ENCODE data around the gene MPZL1. TPM values are rescaled to one million over a fixed set of nuclear protein-coding genes. Genes with fewer than 3 reads are reported as not detected.

Gene MPZL1
- total RNA-seq, 2 experiments from 2014 or later = 14.8 to 15.4 TPM

DNA sequence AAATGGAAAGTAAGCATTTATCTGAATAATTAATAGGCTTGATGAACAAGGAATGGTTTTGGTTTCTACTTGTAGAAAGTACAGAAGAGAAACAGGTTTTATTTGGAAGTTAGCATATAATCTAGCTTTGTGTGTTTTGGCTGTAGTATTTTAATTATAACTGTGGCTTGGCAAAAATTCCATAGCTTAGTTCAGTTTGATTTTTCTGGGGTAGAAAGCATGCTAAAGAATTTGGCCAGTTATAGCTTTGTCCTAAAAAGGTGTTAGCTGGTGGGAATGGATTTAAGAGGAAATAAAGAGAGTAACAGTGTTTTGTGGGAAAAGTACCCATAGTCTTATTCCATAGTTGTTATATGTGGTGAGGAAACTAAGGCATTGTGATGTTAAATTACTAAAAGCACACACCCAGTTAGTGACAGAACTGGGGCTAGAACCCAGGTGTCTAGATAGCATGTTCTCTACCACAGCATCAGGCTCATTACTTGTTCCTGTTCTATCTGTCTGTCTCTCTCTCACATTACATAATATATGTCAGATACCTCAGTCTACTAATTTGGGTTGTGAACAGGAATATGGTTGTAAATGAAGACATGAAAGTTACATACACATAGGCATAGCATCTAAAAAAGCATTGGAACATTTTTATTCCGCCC, 55.0 kb downstream of the MPZL1 start:
- H3K36me3 Mint-ChIP-seq (ENCODE audit: low read depth) = peaks cover 20% of the 10 kb centered on the region
- no peaks in the 10 kb centered on the region for H3K9me3 Mint-ChIP-seq
- ChIA-PET CTCF (interaction anchor here (1.0 kb wide), 1 partner anchor 24 kb away, joined by 3 read pairs; no protein-coding TSS in a partner anchor), POLR2A (no interaction called here)
- TF ChIP-seq CTCF (IDR thresholded peaks at IDR 0.05) = no peak
- H3K27ac Mint-ChIP-seq = peak overlapping the region; percentile 59
- H3K27me3 Mint-ChIP-seq = no peaks in the 10 kb centered on the region
- ATAC-seq = peak; percentile 47
- intact Hi-C loops (cut with micrococcal nuclease) = no loop called here
- H3K4me1 Mint-ChIP-seq (ENCODE audit: low read depth) = peaks cover 26% of the 10 kb centered on the region
- no peak for DNase-seq
- H3K4me3 Mint-ChIP-seq = no peak overlapping the region

DNA sequence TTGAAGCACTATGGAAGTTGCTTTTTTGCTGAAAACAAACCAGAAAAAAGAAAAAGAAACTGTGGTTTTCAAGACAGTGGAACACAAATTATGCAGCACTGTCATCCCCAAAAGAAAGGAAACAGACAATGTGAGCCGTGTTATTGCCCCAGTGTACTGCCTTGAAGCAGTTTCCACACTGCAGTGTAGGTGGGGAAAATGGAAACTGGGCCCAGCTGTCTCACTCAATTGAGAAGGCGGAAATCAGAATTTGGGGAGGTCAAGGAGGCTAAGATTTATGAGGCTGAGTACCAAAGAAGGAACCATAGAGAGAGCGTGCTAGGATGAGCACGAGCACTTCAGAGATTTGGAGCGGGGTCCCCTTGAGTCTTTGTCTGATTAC, 55.5 kb downstream of the MPZL1 start:
- Mint-ChIP-seq H3K4me1 (ENCODE audit: low read depth) (peaks cover 26% of the 10 kb centered on the region), H3K36me3 (ENCODE audit: low read depth) (peaks cover 16% of the 10 kb centered on the region), H3K4me3 (no peak overlapping the region), H3K27me3 (no peaks in the 10 kb centered on the region), H3K27ac (peak overlapping the region; percentile 27), H3K9me3 (no peaks in the 10 kb centered on the region)
- ChIA-PET POLR2A (no interaction called here), CTCF (no interaction called here)
- DNase-seq (peak; percentile 37), ATAC-seq (peak; percentile 79)
- intact Hi-C loops (cut with micrococcal nuclease) = no loop called here
- TF ChIP-seq CTCF (IDR thresholded peaks at IDR 0.05) = no peak

DNA sequence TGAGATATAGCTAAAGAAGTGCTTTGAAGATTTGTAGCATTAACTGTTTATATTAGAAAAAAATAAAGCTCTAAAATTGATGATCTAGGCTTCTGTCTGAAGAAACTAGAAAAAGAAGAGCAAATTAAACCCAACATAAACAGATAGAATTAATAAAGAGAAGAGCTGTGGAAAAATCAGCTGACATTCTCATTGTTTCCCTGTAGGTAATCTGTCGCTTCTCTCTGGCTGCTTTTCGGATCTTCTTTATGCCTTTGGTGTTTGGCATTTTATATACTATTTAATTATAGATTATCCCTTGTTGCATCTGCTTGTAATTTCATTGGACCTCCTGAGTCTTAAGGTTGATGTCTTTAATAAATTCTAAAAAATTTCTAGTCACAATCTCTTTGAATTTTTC, 59.8 kb downstream of the MPZL1 start:
- no peak overlapping the region for H3K27ac Mint-ChIP-seq
- ChIA-PET POLR2A (no interaction called here), CTCF (no interaction called here)
- no peaks in the 10 kb centered on the region for H3K9me3 Mint-ChIP-seq
- no peak for ATAC-seq
- peaks cover 10% of the 10 kb centered on the region for H3K4me1 Mint-ChIP-seq (ENCODE audit: low read depth)
- no peak for TF ChIP-seq CTCF (IDR thresholded peaks at IDR 0.05)
- no peaks in the 10 kb centered on the region for H3K27me3 Mint-ChIP-seq
- no peak for DNase-seq
- H3K36me3 Mint-ChIP-seq (ENCODE audit: low read depth) = peaks cover 5% of the 10 kb centered on the region
- no peak overlapping the region for H3K4me3 Mint-ChIP-seq
- intact Hi-C loops (cut with micrococcal nuclease) = no loop called here

DNA sequence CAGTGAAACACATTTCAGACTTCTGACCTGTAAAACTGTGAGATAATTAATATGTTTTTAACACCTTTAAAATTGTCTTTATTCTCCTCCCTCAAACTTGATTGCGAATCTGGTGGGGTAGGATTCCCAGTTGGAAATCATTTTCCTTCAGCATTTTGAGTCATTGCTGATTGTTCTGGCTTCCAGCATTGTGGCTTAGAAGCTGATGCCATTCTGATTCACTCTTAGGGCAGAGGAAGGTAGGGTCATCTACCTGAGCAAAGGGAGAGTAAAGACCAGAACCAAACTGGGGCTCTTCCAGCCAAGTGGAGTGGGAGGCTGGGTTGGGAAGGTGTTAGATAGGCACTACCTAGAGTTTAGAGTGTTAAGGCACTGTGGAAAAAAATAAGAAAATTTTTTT, 61.2 kb downstream of the MPZL1 start:
- Mint-ChIP-seq H3K27ac (no peak overlapping the region), H3K4me3 (no peak overlapping the region), H3K4me1 (ENCODE audit: low read depth) (no peaks in the 10 kb centered on the region), H3K9me3 (no peaks in the 10 kb centered on the region), H3K27me3 (no peaks in the 10 kb centered on the region), H3K36me3 (ENCODE audit: low read depth) (peaks cover 7% of the 10 kb centered on the region)
- ChIA-PET CTCF (no interaction called here), POLR2A (interaction anchor here (1.1 kb wide), 1 partner anchor 15 kb away, joined by 4 read pairs; no protein-coding TSS in a partner anchor)
- no peak for DNase-seq
- ATAC-seq = no peak
- no peak for TF ChIP-seq CTCF (IDR thresholded peaks at IDR 0.05)
- intact Hi-C loops (cut with micrococcal nuclease) = no loop called here

GRCh38 chr1:167784876-167785550, 63.2 kb downstream of the MPZL1 start:
- CTCF ChIA-PET = interaction anchor here (1.3 to 1.4 kb wide), 2 partner anchors 15 to 70 kb away, joined by 3 to 6 read pairs; no protein-coding TSS in a partner anchor
- ATAC-seq = peak; percentile 61
- Mint-ChIP-seq H3K4me3 (no peak overlapping the region), H3K27ac (no peak overlapping the region), H3K4me1 (ENCODE audit: low read depth) (peaks cover 8% of the 10 kb centered on the region), H3K9me3 (no peaks in the 10 kb centered on the region), H3K27me3 (no peaks in the 10 kb centered on the region), H3K36me3 (ENCODE audit: low read depth) (peaks cover 7% of the 10 kb centered on the region)
- DNase-seq = peak; percentile 16
- POLR2A ChIA-PET = no interaction called here
- intact Hi-C loops (cut with micrococcal nuclease) = no loop called here
- TF ChIP-seq CTCF (IDR thresholded peaks at IDR 0.05) = no peak
